ENCODE results near the gene INPP5K. TPM values are rescaled to one million over a fixed set of nuclear protein-coding genes. Genes with fewer than 3 reads are reported as not detected.

The INPP5K gene
- polyA plus RNA-seq, 12 donors: 20.2 to 32.7 (median 25.2) TPM; not detected in 1

Other genes starting within 250 kb of the INPP5K start
- gene BHLHA9, start 246.2 kb downstream of the INPP5K start, polyA plus RNA-seq (ENCODE audit: insufficient read length in 12 of 12): not detected
- under 1 TPM in 3 of 12 donors, not detected in 9; 0.04 to 0.18 (median 0.06) TPM for gene TRARG1, start 236.9 kb downstream of the INPP5K start, polyA plus RNA-seq (ENCODE audit: insufficient read length in 12 of 12)
- 1,000 to 10,000 TPM in 1 of 12 donors, 100 to 1,000 TPM in 11; 722 to 1,233 (median 783) TPM for gene YWHAE, start 116.4 kb downstream of the INPP5K start, polyA plus RNA-seq (ENCODE audit: insufficient read length in 12 of 12)
- 100 to 1,000 TPM in 1 of 12 donors, 10 to 100 TPM in 11; 33.6 to 192 (median 40.8) TPM for gene CRK, start 60.4 kb downstream of the INPP5K start, polyA plus RNA-seq (ENCODE audit: insufficient read length in 12 of 12)
- gene MYO1C, start 23.9 kb downstream of the INPP5K start, polyA plus RNA-seq (ENCODE audit: insufficient read length in 12 of 12): 10 to 100 TPM in 11 of 12 donors, not detected in 1; 68.4 to 97.1 (median 79.9) TPM
- gene PITPNA, start 46.2 kb upstream of the INPP5K start, polyA plus RNA-seq (ENCODE audit: insufficient read length in 12 of 12): 10 to 100 TPM in 11 of 12 donors, not detected in 1; 26.4 to 52.2 (median 29.7) TPM
- gene SLC43A2, start 112.2 kb upstream of the INPP5K start, polyA plus RNA-seq (ENCODE audit: insufficient read length in 12 of 12): 10 to 100 TPM in 1 of 12 donors, 1 to 10 TPM in 10, not detected in 1; 1.9 to 11.1 (median 4.0) TPM
- gene SCARF1, start 129.1 kb upstream of the INPP5K start, polyA plus RNA-seq (ENCODE audit: insufficient read length in 12 of 12): 10 to 100 TPM in 1 of 12 donors, 1 to 10 TPM in 10, not detected in 1; 5.2 to 11.3 (median 6.8) TPM
- gene RILP, start 133.3 kb upstream of the INPP5K start, polyA plus RNA-seq (ENCODE audit: insufficient read length in 12 of 12): 10 to 100 TPM in 1 of 12 donors, 1 to 10 TPM in 10, not detected in 1; 2.9 to 10.3 (median 3.8) TPM
- gene PRPF8, start 168.3 kb upstream of the INPP5K start, polyA plus RNA-seq (ENCODE audit: insufficient read length in 12 of 12): 100 to 1,000 TPM in 11 of 12 donors, not detected in 1; 129 to 215 (median 179) TPM
- 10 to 100 TPM in 1 of 12 donors, 1 to 10 TPM in 10, not detected in 1; 3.5 to 12.2 (median 5.3) TPM for gene TLCD2, start 193.8 kb upstream of the INPP5K start, polyA plus RNA-seq (ENCODE audit: insufficient read length in 12 of 12)
- 10 to 100 TPM in 8 of 12 donors, 1 to 10 TPM in 3, not detected in 1; 6.0 to 21.7 (median 12.6) TPM for gene WDR81, start 208.1 kb upstream of the INPP5K start, polyA plus RNA-seq (ENCODE audit: insufficient read length in 12 of 12)
- 1 to 10 TPM in 8 of 12 donors, under 1 TPM in 3, not detected in 1; 0.41 to 6.2 (median 1.7) TPM for gene SERPINF2, start 226.3 kb upstream of the INPP5K start, polyA plus RNA-seq (ENCODE audit: insufficient read length in 12 of 12)
- 100 to 1,000 TPM in 11 of 12 donors, not detected in 1; 199 to 393 (median 328) TPM for gene SERPINF1, start 245.4 kb upstream of the INPP5K start, polyA plus RNA-seq (ENCODE audit: insufficient read length in 12 of 12)

Data from muscle of arm (tissue), 12 donors.